Fibroblast of mammary gland (primary cell): Measurements from ENCODE around the gene THBS2.

Experiments
- DNase-seq: peaks from one replicate; pipeline ENCODE4 v3.0.0-alpha.2; 2010; ENCODE audit warnings: low read depth
- H3K4me3 ChIP-seq: 2 replicates; pipeline ENCODE4 v1.5.1; 2011; ENCODE audit warnings: low read depth, mild to moderate bottlenecking, low read length, moderate library complexity; ENCODE audit not compliant: control insufficient read depth
- TF ChIP-seq, protein P1 (sequence below): conservative IDR thresholded peaks from 2 replicates; pipeline ENCODE4 v1.5.1; 2011; ENCODE audit warnings: low read depth, low read length, inconsistent platforms; ENCODE audit not compliant: control insufficient read depth, insufficient read depth

Gene THBS2

DNA sequence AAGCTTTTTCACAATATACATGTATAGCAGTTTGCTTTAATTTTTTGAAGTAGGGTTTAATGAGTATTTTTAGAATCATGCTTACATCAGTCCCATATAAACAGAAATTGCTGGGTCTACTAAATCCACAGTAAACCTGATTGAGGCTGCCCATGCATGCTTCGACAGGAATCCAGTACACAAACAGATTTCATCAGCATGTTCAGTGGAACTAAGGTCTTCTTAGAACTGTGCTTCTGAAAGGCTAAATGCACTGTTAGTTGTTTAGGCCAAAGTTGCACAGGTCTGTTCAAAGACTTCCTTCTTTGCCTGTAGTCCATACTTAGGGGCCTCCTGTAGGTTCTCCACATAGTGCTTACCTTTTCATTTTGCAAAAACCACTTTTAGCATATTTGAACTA lies 42.5 kb upstream of the THBS2 start:
- DNase-seq, result no peak
- no peak overlapping the region for H3K4me3 ChIP-seq
- TF ChIP-seq, protein P1, sequence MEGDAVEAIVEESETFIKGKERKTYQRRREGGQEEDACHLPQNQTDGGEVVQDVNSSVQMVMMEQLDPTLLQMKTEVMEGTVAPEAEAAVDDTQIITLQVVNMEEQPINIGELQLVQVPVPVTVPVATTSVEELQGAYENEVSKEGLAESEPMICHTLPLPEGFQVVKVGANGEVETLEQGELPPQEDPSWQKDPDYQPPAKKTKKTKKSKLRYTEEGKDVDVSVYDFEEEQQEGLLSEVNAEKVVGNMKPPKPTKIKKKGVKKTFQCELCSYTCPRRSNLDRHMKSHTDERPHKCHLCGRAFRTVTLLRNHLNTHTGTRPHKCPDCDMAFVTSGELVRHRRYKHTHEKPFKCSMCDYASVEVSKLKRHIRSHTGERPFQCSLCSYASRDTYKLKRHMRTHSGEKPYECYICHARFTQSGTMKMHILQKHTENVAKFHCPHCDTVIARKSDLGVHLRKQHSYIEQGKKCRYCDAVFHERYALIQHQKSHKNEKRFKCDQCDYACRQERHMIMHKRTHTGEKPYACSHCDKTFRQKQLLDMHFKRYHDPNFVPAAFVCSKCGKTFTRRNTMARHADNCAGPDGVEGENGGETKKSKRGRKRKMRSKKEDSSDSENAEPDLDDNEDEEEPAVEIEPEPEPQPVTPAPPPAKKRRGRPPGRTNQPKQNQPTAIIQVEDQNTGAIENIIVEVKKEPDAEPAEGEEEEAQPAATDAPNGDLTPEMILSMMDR, result no peak

DNA sequence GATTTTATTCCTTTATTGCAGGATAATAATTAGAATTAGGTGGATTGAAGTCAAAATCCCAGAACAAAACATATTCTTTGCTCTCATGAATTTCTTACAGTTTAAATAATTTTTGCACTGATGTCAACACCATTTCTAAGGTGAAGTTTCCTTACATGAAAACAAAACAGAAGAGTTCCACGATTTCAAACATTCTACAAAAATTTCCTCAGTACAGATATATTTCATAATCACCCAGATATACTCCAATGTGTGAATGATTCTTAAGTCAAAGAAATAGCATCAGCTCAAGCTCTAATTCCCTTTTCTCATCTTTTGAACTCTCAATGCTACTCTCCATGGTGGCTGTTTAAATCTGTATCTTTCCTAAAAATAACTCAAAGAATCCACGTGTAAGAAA lies 39.5 kb upstream of the THBS2 start:
- no peak overlapping the region for H3K4me3 ChIP-seq
- TF ChIP-seq, protein P1, result no peak
- peak; percentile 32 for DNase-seq

DNA sequence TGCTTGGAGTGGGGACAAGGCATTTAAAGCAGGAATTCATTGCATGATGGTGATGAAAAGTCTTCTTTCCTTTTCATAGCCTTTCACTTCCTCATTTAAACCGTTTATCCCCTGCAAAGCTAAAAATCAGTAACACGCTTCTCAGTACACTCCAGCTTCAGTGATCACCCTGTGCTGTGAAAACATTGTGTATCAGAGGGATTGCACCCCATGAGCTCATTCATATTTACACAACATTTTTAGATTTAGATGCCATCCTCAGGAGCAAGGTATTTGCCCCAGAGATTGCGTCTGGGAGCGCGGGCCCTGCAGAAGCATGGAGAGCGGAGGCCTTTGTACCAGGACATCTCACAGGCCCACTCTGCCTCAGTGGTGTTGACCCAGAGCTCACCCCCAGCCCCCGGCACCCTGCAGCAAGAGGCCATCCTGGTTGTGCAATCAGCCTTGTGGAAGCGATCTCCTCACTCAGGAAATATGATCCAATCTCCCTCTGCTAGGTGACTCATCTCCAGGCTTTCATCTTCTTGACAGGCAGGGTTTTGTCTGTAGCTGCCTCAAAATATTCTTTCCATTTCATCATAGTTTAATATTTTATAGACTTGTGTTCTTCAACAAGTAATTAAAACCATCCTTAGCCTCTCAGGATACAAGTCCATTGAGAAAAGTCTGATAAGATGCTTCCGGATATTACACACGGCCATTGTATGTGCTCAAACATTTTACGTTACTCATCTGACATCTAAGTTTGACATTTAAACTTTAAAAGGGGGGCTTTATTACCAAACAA lies 38.9 kb upstream of the THBS2 start:
- DNase-seq, result peak; percentile 98
- TF ChIP-seq, protein P1, result no peak
- no peak overlapping the region for H3K4me3 ChIP-seq

DNA sequence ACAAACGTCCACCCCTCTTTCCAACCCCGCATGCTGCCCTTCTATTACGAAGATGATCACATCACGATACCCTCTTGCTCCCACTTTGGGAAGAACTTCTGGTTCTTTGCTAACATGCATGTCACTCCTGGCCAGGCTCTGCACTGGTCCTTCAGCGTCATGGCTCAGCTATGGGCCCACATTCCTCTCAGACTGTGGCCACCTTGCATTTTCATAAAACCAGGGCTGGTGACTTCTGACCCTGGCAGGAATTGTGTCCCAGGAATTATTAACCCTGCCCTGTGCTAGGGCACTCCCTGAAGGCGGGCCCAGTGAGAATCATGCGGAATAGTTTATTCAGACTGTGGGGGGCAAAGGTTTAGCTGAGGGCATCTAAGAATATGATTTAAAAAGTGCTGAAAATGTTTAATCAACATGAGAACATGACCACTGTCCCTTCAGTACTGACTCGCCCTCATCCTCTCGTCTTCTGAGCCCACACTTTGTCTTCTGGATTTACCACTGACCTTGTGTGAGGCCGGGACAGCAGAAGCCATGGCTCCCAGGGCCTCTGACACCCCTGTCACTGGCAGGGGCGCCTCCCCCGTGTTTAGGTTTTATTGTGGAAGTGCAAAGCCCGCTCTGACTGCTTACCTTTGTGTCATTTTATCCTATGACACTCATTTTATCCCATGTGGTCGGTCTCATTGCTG lies 38.1 kb upstream of the THBS2 start:
- TF ChIP-seq, protein P1, result no peak
- H3K4me3 ChIP-seq, result no peak overlapping the region
- DNase-seq, result peak; percentile 67

DNA sequence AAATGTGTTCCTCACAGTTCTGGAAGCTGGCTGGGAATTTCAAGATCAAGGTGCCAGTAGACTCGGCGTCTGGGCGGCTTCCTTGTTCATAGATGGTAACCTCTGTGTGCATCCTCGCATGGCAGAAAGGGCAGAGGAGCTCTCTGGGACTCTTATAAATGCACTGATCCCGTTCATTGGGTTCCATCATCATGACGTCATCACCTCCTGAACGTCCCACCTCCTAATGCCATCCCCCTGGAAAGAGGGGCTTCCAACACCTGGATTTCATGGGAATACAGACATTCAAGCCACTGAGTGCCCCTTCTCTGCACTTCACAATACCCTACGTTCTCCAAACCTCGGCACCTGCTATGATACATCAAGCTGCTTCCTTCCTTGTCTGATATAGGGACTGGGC lies 37.5 kb upstream of the THBS2 start:
- no peak for DNase-seq
- TF ChIP-seq, protein P1, result no peak
- H3K4me3 ChIP-seq, result no peak overlapping the region

DNA sequence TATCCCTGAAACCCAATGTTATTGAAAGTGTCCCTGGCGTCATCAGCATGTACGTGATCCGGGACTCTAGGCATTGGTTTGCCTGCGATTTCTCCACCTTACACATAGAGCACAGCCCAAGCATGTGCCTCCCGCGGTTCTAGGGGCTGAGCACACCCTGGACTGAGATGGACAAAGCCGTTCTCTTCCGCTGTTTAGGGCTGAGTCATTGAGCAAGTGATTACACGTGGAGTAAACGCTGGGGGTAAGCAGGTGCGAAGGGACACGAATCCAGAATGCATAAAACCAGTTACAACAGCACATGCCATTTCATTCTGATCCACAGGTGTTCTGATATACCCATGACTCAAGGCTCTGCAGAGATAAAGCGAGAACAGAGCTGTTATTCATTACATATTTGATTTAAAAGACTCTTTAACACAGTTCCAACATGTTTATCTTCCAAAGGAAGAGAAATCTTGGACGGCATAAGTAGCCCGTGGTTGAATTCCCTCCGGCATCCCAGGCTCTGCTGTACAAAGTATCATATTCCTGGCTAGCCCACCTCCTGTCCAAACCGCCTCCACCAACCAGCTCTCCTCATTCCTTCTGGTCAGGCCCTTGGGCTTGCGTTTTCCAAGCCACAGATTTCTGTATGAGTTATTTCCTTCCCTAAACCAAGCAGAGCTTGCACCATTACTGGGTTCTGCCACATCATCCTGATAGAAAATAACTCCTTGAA lies 36.1 kb upstream of the THBS2 start:
- TF ChIP-seq, protein P1, result no peak
- peak; percentile 94 for DNase-seq
- no peak overlapping the region for H3K4me3 ChIP-seq
